ENCODE data around the gene PYGB.

Gene PYGB

DNA sequence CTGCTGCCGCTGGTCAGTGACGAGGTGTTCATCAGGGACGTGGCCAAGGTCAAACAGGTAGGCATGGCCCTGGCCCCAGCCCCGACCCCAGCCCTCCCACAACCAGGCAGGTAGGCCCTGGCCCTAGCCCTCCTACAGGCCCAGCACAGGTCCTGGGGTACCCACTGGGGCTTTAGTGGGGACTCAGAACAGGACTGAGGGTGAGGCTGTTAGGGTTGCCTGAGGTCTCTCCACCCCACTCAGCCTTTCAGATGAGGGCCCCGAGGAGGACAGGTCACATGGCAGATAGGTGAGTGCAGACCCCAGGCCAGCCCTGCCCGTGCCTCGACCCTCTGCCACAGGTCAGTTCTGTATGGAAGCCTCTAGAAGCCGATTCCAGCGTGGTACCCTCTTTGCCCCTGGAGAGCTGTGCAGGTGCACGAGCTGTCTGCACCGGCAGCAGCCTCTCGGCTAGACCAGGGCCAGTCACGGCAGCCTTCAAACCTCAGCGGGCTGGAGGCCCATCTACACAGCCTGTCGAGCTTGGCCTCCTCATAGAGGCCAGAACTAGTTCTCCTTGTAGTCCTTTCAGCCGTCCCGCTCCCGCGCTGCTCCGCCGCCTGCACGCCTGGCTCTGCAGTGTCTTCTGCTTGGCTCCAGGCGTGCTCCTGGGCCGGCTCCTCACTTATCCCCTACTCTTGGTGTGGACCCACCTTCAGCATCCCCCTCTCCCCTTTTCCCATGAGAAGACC lies 35.5 kb downstream of the PYGB start:
- DNase-seq (ENCODE audit: low spot score): no peak

DNA sequence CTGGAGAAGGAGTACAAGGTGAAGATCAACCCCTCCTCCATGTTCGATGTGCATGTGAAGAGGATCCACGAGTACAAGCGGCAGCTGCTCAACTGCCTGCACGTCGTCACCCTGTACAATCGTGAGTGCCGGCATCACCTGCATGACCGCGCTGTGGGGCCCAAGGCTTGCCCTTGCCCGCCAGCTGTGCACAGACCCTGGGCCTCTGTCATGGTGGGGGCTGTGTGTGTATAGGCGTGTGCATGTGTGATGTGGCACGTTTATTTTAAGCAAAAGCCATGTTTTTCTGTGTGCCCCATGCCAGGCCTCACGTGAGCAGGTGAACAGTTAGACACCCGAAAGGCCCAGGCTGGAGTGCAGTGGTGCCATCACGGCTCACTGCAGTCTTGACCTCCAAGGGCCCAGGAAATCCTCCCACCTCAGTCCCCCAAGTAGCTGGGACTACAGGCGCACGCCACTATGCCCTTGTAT lies 36.3 kb downstream of the PYGB start:
- no peak for DNase-seq (ENCODE audit: low spot score)

DNA sequence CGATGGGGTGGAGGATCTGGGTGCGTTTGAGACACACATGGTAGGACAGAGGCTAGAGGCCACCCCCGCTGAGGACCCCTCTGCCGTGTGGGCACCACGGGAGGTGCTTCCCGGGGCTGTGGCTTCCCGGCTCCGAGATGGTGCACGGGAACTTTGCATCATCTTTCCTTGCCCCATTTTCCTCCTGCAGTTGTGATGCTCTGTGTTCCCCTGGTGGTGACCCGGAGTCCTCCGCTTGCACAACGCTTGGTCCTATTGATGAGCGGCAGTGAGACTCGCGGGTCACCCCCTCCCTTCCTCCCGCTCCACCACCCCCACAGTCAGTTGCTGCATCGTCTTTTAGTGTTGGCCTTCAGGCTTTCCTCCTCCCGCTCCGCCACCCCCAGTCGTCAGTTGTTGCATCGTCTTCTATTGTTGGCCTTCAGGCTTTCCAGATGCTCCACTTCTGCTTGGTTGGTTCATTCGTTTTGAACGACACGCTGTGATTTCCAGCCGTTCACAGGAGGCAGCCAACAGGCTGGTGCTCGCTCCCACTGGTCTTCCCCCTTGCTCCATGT lies 37.3 kb downstream of the PYGB start:
- no peak for DNase-seq (ENCODE audit: low spot score)

DNA sequence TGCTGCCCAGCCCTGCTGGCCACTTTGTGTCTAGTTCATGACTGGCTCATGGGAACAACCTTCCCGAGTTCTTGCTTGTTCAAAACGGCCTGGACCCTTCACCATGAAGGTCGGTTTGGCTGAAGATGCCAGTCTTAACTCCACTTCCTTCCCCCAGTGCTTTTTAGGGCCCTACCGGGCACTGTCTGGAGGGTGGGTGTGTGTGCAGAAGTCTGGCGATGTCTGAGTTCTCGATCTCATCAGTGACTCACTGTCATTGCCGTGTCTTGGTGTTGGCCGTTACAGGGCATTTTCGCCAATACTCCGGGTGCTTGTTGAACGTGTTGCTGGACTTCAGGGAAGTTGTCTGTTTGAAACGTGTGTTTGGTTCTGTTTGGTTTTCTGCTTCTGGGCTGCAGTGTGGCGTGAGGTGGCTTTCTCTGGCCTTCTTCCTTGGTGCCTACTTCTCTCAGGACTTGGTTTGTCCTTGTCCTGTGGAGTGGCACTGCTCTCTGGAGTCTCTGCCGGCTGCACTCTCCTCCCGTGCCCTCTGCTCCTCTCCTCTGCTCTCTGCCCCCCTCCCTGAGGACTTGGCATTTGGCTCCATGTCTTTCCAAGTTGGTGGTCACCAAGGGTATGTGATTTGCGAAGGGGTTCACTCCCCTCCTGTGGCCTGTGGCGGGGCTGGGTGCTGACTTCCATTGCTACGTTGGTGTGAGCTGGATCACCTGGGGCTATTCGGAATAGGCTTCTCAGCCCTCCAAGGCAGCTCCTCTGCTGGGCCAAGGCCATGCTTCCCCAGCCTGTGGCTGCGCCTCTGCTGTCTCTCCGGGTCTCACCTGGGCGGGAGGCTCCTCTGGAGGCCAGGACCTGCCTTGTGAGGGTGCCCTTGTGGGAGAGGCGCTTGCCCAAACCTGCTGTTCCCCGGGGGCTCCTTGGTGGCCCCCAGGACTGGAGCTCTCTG lies 38.2 kb downstream of the PYGB start:
- no peak for DNase-seq (ENCODE audit: low spot score)

DNA sequence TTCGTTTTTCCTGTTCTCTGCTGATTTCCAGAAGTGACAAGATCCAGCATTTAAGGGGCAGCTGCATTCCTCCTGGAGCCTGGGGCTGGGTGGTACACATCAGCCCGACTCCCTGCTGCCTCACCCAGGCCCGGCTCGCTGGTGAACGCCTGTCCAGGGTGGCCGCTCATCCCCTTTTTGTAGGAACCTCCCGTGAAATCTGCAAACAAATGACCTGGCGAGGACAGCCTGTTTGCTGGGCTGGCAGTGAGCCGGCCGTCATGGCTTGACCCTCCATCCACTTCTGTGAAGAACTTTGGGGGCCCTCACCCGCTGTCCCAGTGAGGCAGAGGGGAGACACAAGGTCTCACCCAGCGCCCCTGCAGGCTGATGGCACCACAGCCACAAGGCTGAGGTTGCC lies 39.0 kb downstream of the PYGB start:
- DNase-seq (ENCODE audit: low spot score): no peak

DNA sequence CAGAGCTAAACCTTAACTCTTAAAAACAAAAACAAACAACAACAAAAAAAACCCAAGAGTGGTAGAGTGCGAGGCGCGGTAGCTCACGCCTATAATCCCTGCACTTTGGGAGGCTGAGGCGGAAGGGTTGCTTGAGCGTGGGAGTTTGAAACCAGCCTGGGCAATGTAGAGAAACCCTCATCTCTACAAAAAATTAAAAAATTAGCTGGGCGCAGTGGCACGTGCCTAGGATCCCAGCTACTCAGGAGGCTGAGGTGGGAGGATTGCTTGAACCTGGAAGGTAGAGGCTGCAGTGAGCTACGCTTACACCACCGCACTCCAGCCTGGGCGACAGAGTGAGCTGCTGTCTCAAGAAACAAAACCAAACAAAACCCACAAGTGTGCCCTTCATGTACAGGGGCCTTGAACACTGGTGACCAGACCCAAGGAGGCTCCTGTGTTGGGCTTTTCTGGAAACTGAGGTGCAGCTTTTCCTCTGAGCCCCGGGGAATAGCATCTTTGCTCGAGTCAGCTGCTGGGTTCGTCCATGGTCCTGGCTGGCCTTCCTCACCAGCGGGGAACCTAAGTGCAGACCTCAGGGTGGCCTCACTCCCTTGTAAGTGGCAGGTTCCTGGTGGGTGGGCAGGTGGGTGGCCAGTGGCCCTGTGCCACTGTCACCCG lies 39.9 kb downstream of the PYGB start:
- no peak for DNase-seq (ENCODE audit: low spot score)

DNA sequence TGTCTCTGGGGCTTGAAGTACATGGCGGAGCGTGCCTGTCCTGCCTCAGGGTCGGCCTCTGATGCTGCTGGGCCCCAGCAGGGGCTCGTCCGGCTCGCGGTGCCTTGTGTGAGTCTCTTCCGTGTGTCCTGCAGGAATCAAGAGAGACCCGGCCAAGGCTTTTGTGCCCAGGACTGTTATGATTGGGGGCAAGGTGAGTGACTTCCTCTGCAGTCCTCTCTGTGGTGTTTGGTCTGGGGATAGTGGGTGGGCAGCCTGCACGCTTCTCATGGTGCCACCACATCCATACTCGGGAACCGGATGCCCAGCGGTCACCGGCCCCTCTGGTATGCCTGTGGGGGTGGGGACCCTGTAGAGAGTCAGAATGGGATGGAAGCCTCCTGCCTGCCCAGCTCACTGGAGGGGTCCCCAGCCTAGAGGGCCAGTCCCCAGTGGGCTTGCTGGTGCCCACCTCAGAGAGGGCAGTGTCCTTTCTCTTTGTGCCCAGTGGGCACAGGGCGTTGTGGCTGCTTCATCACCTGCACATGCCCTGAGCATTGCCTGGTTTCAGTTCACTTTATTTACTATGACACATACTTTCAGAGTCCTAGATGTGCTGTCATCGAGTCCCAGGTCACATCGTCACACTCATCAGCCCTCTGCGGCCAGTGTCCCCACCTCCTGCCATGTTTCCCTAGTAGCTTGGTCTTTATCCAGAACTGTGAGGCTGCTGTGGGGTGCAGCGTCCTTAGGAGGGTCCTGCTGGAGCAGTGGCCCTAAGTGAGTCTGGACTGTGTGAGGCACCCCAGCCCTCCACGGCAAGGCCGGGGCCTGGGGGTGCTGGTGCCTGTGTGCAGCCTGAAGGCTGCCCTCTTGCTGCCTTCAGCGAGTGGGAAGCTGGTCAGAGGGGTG lies 40.7 kb downstream of the PYGB start:
- no peak for DNase-seq (ENCODE audit: low spot score)

DNA sequence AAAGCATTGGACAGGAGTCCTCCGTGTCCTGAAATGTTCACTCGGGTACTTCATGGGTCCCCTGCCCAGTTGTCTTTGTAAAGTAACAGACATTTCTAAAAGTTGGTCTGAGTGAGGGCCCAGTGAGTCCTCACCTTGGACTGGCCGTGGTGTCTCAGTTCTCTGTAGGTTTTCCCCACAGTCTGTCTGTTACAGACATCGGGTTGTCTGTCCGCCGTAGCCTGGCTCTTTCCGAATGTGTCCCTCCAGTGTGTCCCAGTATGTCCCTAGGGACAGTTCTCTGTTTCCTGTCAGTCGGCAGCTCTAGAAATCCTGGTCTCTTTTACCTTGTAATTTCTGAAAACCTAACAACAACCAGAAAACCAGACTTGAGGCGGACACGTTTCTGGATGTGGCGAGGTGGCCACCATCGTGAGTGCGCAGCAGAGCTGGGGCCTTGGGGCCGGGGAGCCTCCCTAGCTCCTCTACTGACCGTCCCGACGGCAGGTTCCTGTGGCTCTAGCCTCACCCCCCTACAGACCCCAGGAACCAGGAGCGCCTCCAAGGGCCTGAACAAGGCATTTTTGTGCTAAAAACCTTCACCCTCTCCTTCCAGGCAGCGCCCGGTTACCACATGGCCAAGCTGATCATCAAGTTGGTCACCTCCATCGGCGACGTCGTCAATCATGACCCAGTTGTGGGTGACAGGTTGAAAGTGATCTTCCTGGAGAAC lies 42.2 kb downstream of the PYGB start:
- DNase-seq (ENCODE audit: low spot score): no peak

DNA sequence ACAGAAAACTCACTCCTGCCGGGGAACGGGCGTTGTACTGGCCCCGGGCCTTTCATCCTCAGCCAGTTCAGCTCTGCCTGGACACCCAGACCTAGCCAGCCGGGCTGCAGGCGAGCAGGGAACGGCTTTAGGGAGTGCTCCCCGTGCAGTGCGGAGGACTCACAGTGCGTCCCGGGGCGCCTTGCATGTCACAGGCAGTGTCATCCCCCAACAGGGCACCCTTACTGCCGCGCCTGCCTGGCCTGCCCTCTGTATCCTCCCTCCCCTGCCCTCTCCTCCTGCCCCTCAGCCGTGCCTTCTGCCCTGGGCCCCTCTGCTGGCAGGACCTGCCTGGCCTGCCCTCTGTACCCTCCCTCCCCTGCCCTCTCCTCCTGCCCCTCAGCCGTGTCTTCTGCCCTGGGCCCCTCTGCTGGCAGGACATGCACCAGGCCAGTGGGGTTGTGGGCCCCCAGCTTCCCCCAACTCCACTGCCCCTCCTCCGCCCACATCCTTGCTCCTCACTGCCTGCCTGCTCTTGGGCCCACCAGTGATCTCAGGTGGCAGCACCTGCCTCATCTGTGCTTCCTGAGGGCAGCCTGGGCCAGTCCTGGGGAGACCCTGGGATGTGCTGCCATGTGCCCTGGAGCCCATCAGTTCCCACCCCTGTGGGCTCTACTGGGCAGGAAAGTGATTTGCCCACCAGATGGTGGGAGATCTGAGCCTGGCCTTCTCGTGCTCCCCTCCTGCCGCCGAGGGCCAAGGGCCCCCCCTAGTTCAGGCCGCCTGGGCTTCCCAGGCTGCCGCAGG lies 43.0 kb downstream of the PYGB start:
- DNase-seq (ENCODE audit: low spot score): no peak

DNA sequence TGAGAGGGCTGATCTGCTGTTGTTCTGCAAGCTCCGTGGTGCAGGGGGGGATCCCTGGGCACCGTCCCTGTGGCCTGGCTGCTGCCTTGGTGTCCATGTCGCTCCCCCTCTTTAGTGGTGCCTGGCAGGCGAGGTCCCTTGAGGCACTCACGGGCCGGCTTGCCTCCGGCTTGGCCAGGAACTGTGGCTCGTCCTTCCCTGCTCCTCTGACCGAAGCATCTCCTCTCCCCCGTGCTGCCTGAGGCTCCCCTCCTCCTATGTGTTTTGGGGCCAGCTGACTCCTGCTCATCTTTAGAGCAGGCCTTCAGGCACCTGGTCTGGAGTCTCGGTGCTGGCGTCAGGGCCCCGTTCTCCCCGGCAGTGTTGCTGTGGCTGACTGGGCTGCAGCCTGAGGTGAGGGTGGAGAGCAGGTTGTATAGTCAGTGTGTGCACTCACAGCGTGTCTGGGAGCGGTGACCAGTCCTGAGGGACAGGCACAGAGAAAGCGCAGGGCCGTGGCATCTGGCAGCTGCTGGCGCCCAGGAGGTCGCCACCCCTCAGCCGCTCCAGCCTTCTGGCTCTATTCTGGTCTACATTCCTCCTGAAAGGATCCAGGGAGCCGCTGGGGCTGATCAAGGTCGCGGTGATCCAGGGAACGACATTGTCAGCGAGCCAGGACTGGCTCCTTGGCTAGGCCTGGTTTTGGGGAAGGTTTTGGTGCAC lies 43.7 kb downstream of the PYGB start:
- no peak for DNase-seq (ENCODE audit: low spot score)

DNA sequence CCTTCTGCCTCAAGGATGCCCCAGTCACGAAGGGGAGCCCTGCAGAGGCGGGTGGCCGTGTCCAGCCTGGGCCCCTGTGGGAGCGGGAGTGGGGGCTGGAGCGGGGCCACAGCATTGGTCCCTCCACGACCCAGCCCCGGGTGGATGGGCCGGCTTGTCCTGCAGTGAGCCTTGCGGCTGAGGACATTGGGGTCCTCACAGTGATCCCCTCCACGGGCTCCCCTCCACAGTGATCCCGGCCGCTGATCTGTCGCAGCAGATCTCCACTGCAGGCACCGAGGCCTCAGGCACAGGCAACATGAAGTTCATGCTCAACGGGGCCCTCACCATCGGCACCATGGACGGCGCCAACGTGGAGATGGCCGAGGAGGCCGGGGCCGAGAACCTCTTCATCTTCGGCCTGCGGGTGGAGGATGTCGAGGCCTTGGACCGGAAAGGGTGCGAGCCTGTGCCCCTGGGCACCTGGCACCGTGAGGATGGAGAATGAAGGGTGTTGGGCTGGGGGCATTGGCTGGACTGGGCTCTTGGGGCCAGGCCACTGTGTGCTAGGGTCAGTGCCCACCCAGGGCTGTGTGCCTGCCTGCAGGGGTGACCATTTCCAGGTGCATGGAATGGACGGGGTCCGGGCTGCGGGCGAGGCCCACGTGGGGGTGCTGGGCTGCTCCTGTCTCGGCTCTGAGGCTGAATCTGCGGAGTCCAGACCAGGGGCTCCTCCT lies 44.4 kb downstream of the PYGB start:
- no peak for DNase-seq (ENCODE audit: low spot score)

DNA sequence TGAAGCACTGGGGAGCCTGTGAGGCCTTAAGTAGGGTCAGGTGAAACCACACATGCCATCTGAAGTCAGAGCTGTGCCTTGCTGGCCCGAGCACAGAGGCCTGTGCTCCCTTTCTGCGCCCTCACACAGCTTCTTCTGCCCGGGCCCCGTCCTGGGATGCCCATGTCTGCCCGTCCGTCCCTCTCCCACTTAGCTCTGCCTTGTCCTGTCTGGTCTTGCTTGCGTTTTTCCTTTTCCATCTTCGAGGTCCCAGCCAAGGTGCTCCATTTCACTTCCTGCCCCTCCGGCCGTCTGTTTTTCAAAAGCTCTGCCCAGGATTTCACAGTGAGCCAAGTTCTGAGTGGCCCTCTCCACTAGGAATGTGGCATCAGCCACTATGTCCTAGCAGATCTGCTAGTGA lies 45.6 kb downstream of the PYGB start:
- no peak for DNase-seq (ENCODE audit: low spot score)

DNA sequence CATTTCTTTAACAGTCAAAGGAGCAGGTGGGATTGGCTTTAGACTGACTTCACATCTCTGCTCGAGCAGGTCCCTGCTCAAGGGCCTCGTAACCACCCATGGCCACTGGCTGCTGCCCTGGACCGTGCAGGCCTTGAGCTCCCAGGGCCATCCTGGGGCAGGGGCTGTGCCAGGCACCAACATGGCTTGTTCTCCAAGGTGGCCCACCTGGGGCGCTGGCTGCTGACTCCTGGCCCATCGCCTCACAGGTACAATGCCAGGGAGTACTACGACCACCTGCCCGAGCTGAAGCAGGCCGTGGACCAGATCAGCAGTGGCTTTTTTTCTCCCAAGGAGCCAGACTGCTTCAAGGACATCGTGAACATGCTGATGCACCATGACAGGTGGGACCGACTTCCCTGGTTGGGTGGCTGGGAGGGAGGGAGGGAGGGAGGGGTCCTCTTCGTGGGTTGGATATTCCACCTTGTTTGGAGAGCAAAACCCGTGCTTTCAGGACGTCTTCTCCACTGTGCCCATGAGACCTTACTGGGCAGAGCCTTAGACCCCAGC lies 46.1 kb downstream of the PYGB start:
- no peak for DNase-seq (ENCODE audit: low spot score)

DNA sequence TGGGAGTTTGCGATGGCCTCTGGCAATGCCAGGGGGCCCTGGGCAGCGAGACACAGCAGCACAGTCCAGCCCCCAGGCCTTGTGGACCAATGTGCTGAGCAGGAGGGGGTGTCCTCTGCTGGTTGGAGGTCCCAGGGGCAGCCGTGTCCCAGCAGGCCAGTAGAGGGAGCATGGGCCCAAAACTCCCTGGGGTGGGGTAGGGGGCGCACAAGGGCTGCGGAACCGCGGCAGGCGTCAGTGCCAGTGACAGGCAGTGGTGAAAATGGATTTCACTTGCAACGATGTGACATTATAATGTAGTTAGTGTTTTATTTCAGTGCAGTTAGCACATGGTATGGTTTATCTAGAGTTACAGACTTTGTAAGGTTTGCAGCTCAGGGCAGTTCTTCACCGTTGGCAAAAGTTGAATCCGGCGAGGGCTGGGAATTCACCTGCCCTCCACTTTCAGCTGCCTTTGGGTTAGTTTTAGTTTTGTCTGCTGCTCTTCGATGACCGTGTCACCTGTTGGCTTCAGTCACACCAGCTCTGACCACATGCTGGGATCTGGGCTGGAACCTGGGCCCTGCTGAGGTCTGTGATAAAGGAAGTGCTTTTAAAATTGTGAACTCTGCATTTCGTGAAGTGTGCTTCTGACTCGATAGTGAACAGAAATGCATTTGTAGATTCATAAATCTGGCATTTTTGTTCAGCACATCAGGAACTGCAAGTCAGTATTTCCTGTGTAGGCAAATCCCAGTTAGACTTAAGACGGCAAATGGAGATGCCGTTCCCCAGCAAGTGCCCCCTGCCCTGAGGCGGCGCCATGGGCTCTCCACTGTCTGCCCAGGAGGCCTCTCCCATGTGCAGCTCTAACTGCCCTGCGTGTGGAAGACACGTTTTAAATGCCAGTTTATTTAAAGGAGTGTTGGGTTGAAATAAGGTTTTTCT lies 46.8 kb downstream of the PYGB start:
- DNase-seq (ENCODE audit: low spot score): no peak

DNA sequence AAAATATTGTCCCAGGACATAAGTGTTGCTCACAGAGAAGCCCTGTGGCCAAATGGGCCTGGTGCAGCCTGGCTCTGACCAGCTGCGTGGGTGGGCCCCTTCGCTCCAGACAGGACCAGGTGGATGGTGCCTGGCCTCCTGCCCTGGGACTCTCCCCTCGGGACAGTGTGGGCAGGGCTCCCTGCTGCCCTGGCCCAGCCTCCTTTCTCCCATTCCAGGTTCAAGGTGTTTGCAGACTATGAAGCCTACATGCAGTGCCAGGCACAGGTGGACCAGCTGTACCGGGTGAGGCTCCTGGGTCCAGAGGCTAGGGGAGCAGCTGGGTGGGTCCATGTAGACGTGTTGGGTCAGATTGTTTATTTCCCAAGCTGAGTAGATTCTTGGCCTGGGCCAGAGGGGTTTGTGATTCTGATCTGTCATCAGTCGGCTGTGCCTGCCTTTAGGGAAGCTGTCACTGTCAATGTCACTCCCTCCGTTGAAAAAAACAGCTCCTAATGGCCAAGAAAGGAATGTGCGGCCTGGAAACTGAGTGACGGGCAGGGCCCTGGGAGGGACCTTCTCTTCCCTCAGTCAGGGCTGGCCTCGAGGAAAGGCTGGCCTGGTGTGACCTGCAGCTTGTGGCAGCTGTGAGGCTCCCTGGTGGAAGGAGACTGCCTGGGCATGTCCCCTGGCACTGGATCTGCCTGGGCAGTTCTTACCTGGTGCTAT lies 47.7 kb downstream of the PYGB start:
- no peak for DNase-seq (ENCODE audit: low spot score)

Data from COLO829 (cell line).